Heart left ventricle (tissue), 16 donors: ENCODE data around the gene APH1A. TPM values are rescaled to one million over a fixed set of nuclear protein-coding genes. Genes with fewer than 3 reads are reported as not detected.
"Not testable (repeated sequence)": the region's sequence is repeated elsewhere in the genome, so short reads cannot be mapped to it uniquely, and the experiment has no call there.

Experiments
- ATAC-seq, 4 donors: fragments of 200-7000 bp; cut with Tn5 transposase; one replicate each; pipeline ENCODE4 v1.9.1; 2020 to 2022; ENCODE audit warnings: moderate library complexity in 4 of 4, mild to moderate bottlenecking in 3 of 4, moderate number of reproducible peaks in 1 of 4
- DNase-seq, 5 donors: peaks; one replicate each; pipeline ENCODE4 v3.0.0-alpha.2; 2020
- H3K27ac ChIP-seq, 12 donors: fragments of 200-600 bp; sonication (generic) in 4 of 12; one replicate each; pipeline versions ENCODE4 v1.5.0 to v1.8.0; 2016 to 2022; ENCODE audit warnings: mild to moderate bottlenecking in 2 of 12
- H3K27me3 ChIP-seq, 9 donors: fragments of 200-600 bp; sonication (generic) in 2 of 9; one replicate each; pipeline versions ENCODE4 v1.5.1 to v1.8.0; 2016 to 2022; ENCODE audit warnings: mild to moderate bottlenecking in 3 of 9
- H3K36me3 ChIP-seq, 9 donors: fragments of 200-600 bp; sonication (generic) in 2 of 9; one replicate each; pipeline versions ENCODE4 v1.5.0 to v1.8.0; 2018 to 2022; ENCODE audit warnings: mild to moderate bottlenecking in 2 of 9
- H3K4me1 ChIP-seq, 12 donors: fragments of 200-600 bp; sonication (generic) in 4 of 12; one replicate each; pipeline versions ENCODE4 v1.5.0 to v1.8.0; 2016 to 2022; ENCODE audit warnings: mild to moderate bottlenecking in 3 of 12
- H3K4me3 ChIP-seq, 12 donors: fragments of 200-600 bp; sonication (generic) in 4 of 12; one replicate each; pipeline versions ENCODE4 v1.5.0 to v1.8.0; 2017 to 2022; ENCODE audit warnings: mild to moderate bottlenecking in 9 of 12, moderate library complexity in 4 of 12
- H3K9me3 ChIP-seq, 12 donors: fragments of 200-600 bp; sonication (generic) in 4 of 12; one replicate each; pipeline versions ENCODE4 v1.5.0 to v1.8.0; 2016 to 2022; ENCODE audit warnings: mild to moderate bottlenecking in 1 of 12
- POLR2A ChIP-seq, 2 donors: fragments of 450-650 bp; IDR thresholded peaks; one replicate each; pipeline ENCODE4 v1.6.1; 2017; ENCODE audit warnings: antibody characterized with exemption in 2 of 2, mild to moderate bottlenecking in 2 of 2, moderate library complexity in 2 of 2
- WGBS, 4 donors: extraction: QIAGEN DNeasy Blood & Tissue Kit in 2 of 4; methylation state at CpG; one replicate each; pipeline versions ENCODE4 v1.1.5 to v1.1.7; 2013 to 2018; 5-methylcytosine and 5-hydroxymethylcytosine counted together
- intact Hi-C, 10 donors: fragments of 100-400 bp; cut with DNase I; formaldehyde crosslinking; loops; one replicate each; pipeline versions ENCODE4 v1.11.1 to v1.14.2; 2022
- polyA plus RNA-seq, 2 donors: library from polyadenylated mRNA; stranded (reverse); fragments of 200-250 nt; gene quantifications; one replicate each; pipeline ENCODE4 v1.2.3, GENCODE V29; 2013
- total RNA-seq, 9 donors: library from RNA; depleted of rRNA in 2 of 9; stranded (reverse); fragments of >200 nt in 2 of 9; fragmentation: NEBNext Ultra II Directional in 3 of 9; extraction: Animal tissue kit (Norgen Biotek cat#: 25700) in 3 of 9; gene quantifications; one replicate each; pipeline versions ENCODE4 v1.1.0 to v1.2.4, GENCODE V29; 2016 to 2023
- TF ChIP-seq, protein P1 (sequence below), 12 donors: fragments of 200-600 bp; sonication (generic) in 4 of 12; IDR thresholded peaks; one replicate each; pipeline versions ENCODE4 v1.5.0 to v1.8.0; 2018 to 2022; ENCODE audit warnings: antibody characterized with exemption in 12 of 12, mild to moderate bottlenecking in 5 of 12
- donor health status: ischemic (EF 13 %, LVEDD 7.1; RV severe dilation, severe dysfunction).
- donor health status: healthy with polysubstance abuse.
- donor health status: DM: no; HTN: yes; CAD: no.
- donor health status: DM: no; HTN: no; CAD: no.
- donor health status: ischemic (EF 25% LVEDD 6.9; RV normal size, moderate dysfunction).
- donor health status: ischemic (EF 25% LVEDD 5.7; RV mildly dilated, moderate dysfunction).
- donor health status: healthy.
- donor health status: DM: yes; HTN: yes; CAD: no.
- donor health status: ischemic (EF 35%, LVEDD 5.7; RV mildly dilated, moderate dysfunction).
- donor health status: nonischemic (EF 11% LVEDD 7.7; RV severe dilation, severe dysfunction).
- donor health status: DM: yes; HTN: yes; CAD: no.
- donor health status: PGD.
- donor health status: ischemic (EF 29% LVEDD 5.4; RV normal size, mild dysfunction).
- donor health status: nonischemic (EF 23%, LVEDD 6.1; RV moderate dilation, normal function).

Gene APH1A
- total and polyA plus RNA-seq, 11 donors: 50.1 to 102 (median 59.8) TPM

DNA sequence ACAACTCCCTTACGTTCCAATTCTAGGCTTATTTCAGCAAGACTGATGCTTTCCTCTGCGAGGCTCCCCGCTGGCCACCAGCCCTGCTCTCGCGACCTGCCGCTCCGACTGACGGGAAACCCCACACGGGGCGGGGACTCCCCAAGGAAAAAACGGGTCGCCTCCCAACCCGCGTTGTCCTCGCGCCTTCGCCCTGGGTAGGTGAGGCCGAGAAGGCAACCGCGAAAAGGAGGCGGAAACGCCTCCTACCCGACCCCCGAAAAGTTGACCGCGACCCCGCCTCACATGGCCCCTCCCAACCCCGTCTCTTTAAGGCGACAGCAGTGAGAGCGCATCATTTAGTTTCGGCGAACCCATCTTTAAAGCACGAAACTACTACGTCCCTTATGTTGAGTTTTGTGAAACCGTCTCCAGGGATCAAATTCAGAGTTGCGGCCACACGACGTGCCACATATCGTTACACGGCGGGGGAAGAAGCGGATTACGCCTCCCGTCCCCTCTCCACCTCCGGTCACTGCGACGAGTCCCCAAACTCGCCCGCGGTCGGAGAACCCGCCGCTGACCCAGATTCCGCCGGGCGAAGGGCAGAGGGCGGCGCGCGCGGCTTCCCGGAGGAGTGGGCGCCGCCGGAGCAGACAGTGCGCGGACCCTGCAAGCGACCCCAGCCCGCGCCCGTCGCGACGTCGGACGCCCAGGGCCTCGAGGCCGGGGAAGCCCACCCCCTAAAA, 34.1 kb downstream of the APH1A start:
- peak in 1 of 2 donors; percentile 54 for TF ChIP-seq POLR2A (IDR thresholded peaks at IDR 0.05)
- TF ChIP-seq, protein P1, sequence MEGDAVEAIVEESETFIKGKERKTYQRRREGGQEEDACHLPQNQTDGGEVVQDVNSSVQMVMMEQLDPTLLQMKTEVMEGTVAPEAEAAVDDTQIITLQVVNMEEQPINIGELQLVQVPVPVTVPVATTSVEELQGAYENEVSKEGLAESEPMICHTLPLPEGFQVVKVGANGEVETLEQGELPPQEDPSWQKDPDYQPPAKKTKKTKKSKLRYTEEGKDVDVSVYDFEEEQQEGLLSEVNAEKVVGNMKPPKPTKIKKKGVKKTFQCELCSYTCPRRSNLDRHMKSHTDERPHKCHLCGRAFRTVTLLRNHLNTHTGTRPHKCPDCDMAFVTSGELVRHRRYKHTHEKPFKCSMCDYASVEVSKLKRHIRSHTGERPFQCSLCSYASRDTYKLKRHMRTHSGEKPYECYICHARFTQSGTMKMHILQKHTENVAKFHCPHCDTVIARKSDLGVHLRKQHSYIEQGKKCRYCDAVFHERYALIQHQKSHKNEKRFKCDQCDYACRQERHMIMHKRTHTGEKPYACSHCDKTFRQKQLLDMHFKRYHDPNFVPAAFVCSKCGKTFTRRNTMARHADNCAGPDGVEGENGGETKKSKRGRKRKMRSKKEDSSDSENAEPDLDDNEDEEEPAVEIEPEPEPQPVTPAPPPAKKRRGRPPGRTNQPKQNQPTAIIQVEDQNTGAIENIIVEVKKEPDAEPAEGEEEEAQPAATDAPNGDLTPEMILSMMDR (IDR thresholded peaks at IDR 0.05): no peak
- Histone ChIP-seq H3K27ac (peak overlapping the region; percentile 83 to 100 (median 98)), H3K9me3 (no peaks in the 10 kb centered on the region), H3K27me3 (no peaks in the 10 kb centered on the region), H3K36me3 (peaks cover 0 to 19% (median 14%) of the 10 kb centered on the region in 9 donors), H3K4me1 (peaks cover 0 to 18% (median 11%) of the 10 kb centered on the region in 12 donors), H3K4me3 (peak overlapping the region; percentile 78 to 99 (median 96))
- DNase-seq (peak; percentile 85 to 92 (median 86)), ATAC-seq (peak; percentile 24 to 73 (median 68))
- WGBS, 4 donors: 0% methylated on average over 29 to 78 of the region's 78 CpGs
- intact Hi-C loops: loop anchor here in 1 of 10 donors (5.0 kb wide), 1 partner anchor 93 kb away; no protein-coding TSS in a partner anchor

DNA sequence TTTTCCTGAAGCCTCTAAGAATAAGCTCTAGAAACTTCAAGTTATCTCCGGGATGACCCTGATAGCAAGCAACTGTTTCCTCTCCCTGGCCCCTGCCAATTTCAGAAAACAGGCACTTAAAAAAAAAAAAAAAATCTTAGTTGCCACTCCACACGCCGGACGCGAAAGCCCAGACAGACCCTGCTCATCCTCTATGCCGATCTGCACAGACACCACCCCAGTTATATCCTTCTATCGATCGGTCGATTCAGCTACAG, 34.6 kb downstream of the APH1A start:
- Histone ChIP-seq H3K27ac (peak overlapping the region; percentile 83 to 100 (median 98)), H3K27me3 (no peaks in the 10 kb centered on the region), H3K4me1 (peaks cover 0 to 18% (median 11%) of the 10 kb centered on the region in 12 donors), H3K9me3 (no peaks in the 10 kb centered on the region), H3K36me3 (peaks cover 0 to 24% (median 19%) of the 10 kb centered on the region in 9 donors), H3K4me3 (peak overlapping the region; percentile 78 to 99 (median 96))
- ATAC-seq: peak in 2 of 4 donors; percentile 4 to 10
- intact Hi-C loops: no loop called here
- no peak for DNase-seq
- WGBS, 4 donors: 0% methylated on average over 9 of the region's 9 CpGs
- no peak for TF ChIP-seq POLR2A (IDR thresholded peaks at IDR 0.05)
- TF ChIP-seq, protein P1 (IDR thresholded peaks at IDR 0.05): no peak

DNA sequence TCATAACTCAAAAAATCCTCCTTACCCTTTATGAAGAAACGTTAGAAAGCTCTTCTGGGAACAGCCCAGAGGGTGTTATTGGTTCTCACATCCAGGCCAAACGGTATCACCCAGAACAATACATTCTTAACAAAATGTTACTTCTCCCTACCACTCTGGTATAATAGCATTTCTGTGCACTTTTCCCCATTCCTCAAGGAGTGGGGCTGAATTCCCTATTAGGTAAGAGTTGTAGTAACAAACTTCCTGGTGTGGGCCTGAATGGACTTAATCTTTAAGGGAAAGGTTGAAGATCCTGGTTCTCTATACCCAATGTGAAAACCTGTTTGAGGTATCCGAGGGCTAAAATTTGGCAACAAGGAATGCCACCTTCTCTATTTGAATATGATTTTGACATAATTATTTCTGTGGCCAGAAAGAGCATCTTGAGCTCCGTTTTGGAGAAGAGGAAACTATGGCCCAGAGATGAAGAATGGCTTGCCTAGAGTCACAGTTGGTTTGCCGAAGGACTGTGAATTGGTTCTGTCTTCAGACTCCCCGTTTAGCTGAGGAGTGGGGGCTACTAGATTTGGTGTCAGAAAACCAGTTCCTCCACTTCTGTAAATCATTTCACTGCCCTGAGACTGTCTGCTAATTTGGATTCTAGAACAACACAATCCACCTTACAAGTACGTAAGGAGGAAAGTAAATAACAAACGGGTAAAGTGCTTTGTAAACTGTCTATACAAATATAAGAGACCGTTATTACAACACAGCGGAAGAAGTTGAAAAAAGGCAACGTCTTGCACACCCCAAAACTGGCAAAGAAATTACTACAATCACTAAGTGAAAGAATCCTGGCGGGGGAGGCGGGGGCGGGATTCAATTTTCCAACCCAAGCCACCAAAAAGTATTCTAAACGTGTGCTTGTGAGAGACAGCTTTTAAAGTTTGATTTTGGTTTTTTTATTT, 35.2 kb downstream of the APH1A start:
- TF ChIP-seq, protein P1 (IDR thresholded peaks at IDR 0.05): no peak
- no peak for TF ChIP-seq POLR2A (IDR thresholded peaks at IDR 0.05)
- H3K36me3 ChIP-seq: peaks cover 0 to 30% (median 25%) of the 10 kb centered on the region in 9 donors
- WGBS, 4 donors: 12 to 15% (median 13%) methylated on average over 15 of the region's 15 CpGs
- DNase-seq (no peak), ATAC-seq (no peak)
- intact Hi-C loops: no loop called here
- H3K4me3 ChIP-seq: peak overlapping the region; percentile 78 to 99 (median 96)
- no peaks in the 10 kb centered on the region for H3K9me3 ChIP-seq
- peak overlapping the region; percentile 83 to 100 (median 98) for H3K27ac ChIP-seq
- no peaks in the 10 kb centered on the region for H3K27me3 ChIP-seq
- peaks cover 0 to 18% (median 11%) of the 10 kb centered on the region in 12 donors for H3K4me1 ChIP-seq

DNA sequence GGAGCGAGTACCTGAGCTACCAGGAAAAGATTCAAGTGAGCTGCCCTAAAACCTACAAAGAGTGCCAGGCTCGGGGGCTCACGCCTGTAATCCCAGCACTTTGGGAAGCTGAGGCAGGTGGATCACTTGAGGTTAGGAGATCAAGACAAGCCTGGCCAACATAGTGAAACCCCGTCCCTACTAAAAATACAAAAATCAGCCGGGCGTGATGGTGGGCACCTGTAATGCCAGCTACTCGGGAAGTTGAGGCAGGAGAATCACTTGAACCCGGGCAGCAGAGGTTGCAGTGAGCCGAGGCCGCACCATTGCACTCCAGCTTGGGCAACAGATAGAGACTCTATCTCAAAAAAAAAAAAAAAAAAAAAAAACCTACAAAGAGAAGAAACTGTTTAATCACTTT, 35.9 kb downstream of the APH1A start:
- Histone ChIP-seq H3K36me3 (peaks cover 0 to 37% (median 30%) of the 10 kb centered on the region in 9 donors), H3K27ac (peak overlapping the region in 3 of 12 donors; percentile 93 to 100 (median 99)), H3K4me1 (peaks cover 0 to 18% (median 11%) of the 10 kb centered on the region in 12 donors), H3K4me3 (peak overlapping the region in 1 of 12 donors; percentile 98)
- H3K9me3 ChIP-seq, H3K27me3 ChIP-seq, DNase-seq, intact Hi-C loops, ATAC-seq: not testable (repeated sequence)
- WGBS, 4 donors: 88 to 94% (median 93%) methylated on average over 10 of the region's 10 CpGs

DNA sequence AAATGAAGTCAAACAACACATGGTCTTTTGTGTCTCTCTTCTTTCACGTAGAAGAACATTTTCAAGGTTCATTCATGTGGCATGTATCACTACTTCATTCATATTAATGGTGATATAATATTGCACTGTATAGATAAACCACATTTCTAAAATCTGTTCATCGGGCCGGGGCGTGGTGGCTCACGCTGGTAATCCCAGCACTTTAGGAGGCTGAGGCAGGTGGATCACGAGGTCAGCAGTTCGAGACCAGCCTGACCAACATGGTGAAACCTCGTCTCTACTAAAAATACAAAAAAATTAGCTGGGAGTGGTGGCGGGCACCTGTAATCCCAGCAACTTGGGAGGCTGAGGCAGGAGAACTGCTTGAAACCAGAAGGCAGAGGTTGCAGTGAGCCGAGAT, 40.6 kb downstream of the APH1A start:
- intact Hi-C loops: loop anchor here in 1 of 10 donors (10.0 kb wide), 1 partner anchor 927 kb away; the partner anchor contains the start of gene TNFAIP8L2
- H3K27ac ChIP-seq, DNase-seq, H3K4me3 ChIP-seq, ATAC-seq, H3K9me3 ChIP-seq, H3K27me3 ChIP-seq, H3K4me1 ChIP-seq: not testable (repeated sequence)
- H3K36me3 ChIP-seq: peaks cover 0 to 83% (median 75%) of the 10 kb centered on the region in 9 donors
- WGBS, 4 donors: 96 to 97% (median 96%) methylated on average over 10 of the region's 10 CpGs
